Stomach smooth muscle (tissue), 2 donors: ENCODE results near the gene RHEB.

Experiments
- H3K27ac ChIP-seq: one replicate; pipeline ENCODE4 v1.7.0; 2013; ENCODE audit warnings: mild to moderate bottlenecking, low read length, inconsistent platforms
- H3K27me3 ChIP-seq, 2 donors: one replicate each; pipeline ENCODE4 v1.7.0; 2013; ENCODE audit warnings: low read length in 2 of 2; ENCODE audit not compliant: insufficient read depth in 2 of 2, control insufficient read depth in 1 of 2
- H3K36me3 ChIP-seq, 2 donors: one replicate each; pipeline ENCODE4 v1.7.0; 2013; ENCODE audit warnings: low read length in 2 of 2; ENCODE audit not compliant: control insufficient read depth in 2 of 2, insufficient read depth in 2 of 2
- H3K4me1 ChIP-seq: one replicate; pipeline ENCODE4 v1.7.0; 2013; ENCODE audit warnings: low read length; ENCODE audit not compliant: control insufficient read depth, insufficient read depth
- H3K4me3 ChIP-seq, 2 donors: one replicate each; pipeline ENCODE4 v1.7.0; 2013; ENCODE audit warnings: low read length in 2 of 2
- H3K9ac ChIP-seq, 2 donors: one replicate each; pipeline ENCODE4 v1.7.0; 2013; ENCODE audit warnings: low read length in 2 of 2, mild to moderate bottlenecking in 1 of 2
- H3K9me3 ChIP-seq, 2 donors: one replicate each; pipeline ENCODE4 v1.7.0; 2013; ENCODE audit warnings: low read length in 2 of 2; ENCODE audit not compliant: control insufficient read depth in 2 of 2
- donor health status: healthy.
- donor health status: Pancreatic carcinoma.

RHEB gene

GRCh38 chr7:151504715-151505326 is 14.9 kb downstream of the RHEB start:
- H3K27ac ChIP-seq, result peak overlapping the region; percentile 38
- peaks cover 24% of the 10 kb centered on the region for H3K4me1 ChIP-seq

GRCh38 chr7:151503902-151504714 is 15.6 kb downstream of the RHEB start:
- Histone ChIP-seq H3K27me3 (no peaks in the 10 kb centered on the region), H3K4me1 (peaks cover 18% of the 10 kb centered on the region), H3K9ac (no peak overlapping the region), H3K9me3 (no peaks in the 10 kb centered on the region), H3K4me3 (no peak overlapping the region), H3K36me3 (no peaks in the 10 kb centered on the region), H3K27ac (peak overlapping the region; percentile 38)

More at GRCh38 chr7:151504715-151505326, 14.9 kb downstream of the RHEB start:
- Histone ChIP-seq H3K27me3 (no peaks in the 10 kb centered on the region), H3K9me3 (no peaks in the 10 kb centered on the region), H3K9ac (no peak overlapping the region), H3K36me3 (no peaks in the 10 kb centered on the region), H3K4me3 (no peak overlapping the region)

- Histone ChIP-seq H3K36me3 (peaks cover 0 to 2% of the 10 kb centered on the region in 2 donors), H3K9ac (no peak overlapping the region), H3K4me3 (no peak overlapping the region), H3K27me3 (no peaks in the 10 kb centered on the region), H3K4me1 (peaks cover 23% of the 10 kb centered on the region), H3K27ac (no peak overlapping the region), H3K9me3 (no peaks in the 10 kb centered on the region)
Observed at GRCh38 chr7:151501676-151502075, 18.0 kb downstream of the RHEB start.

GRCh38 chr7:151498495-151498894 is 21.2 kb downstream of the RHEB start:
- H3K4me3 ChIP-seq, result no peak overlapping the region
- H3K9me3 ChIP-seq, result no peaks in the 10 kb centered on the region
- no peak overlapping the region for H3K9ac ChIP-seq
- no peaks in the 10 kb centered on the region for H3K27me3 ChIP-seq
- H3K4me1 ChIP-seq, result peaks cover 27% of the 10 kb centered on the region
- H3K36me3 ChIP-seq, result peaks cover 0 to 2% of the 10 kb centered on the region in 2 donors
- H3K27ac ChIP-seq, result no peak overlapping the region

- peak overlapping the region; percentile 18 for H3K27ac ChIP-seq
- peaks cover 32% of the 10 kb centered on the region for H3K4me1 ChIP-seq
- peak overlapping the region in 1 of 2 donors; percentile 36 for H3K9ac ChIP-seq
- H3K9me3 ChIP-seq, result no peaks in the 10 kb centered on the region
- peak overlapping the region; percentile 10 to 15 for H3K4me3 ChIP-seq
- H3K27me3 ChIP-seq, result no peaks in the 10 kb centered on the region
- peaks cover 0 to 2% of the 10 kb centered on the region in 2 donors for H3K36me3 ChIP-seq
Observed at GRCh38 chr7:151497306-151497871, 22.3 kb downstream of the RHEB start.

GRCh38 chr7:151495360-151495759 is 24.3 kb downstream of the RHEB start:
- Histone ChIP-seq H3K27me3 (no peaks in the 10 kb centered on the region), H3K9ac (no peak overlapping the region), H3K4me3 (no peak overlapping the region), H3K4me1 (peaks cover 30% of the 10 kb centered on the region), H3K9me3 (no peaks in the 10 kb centered on the region), H3K27ac (no peak overlapping the region), H3K36me3 (peaks cover 0 to 2% of the 10 kb centered on the region in 2 donors)

- H3K27me3 ChIP-seq, result no peaks in the 10 kb centered on the region
- peaks cover 36% of the 10 kb centered on the region for H3K4me1 ChIP-seq
- H3K27ac ChIP-seq, result no peak overlapping the region
- H3K36me3 ChIP-seq, result peaks cover 2 to 3% of the 10 kb centered on the region in 2 donors
- H3K9me3 ChIP-seq, result no peaks in the 10 kb centered on the region
- peak overlapping the region in 1 of 2 donors; percentile 8 for H3K4me3 ChIP-seq
- H3K9ac ChIP-seq, result no peak overlapping the region
Observed at GRCh38 chr7:151494298-151495284, 25.1 kb downstream of the RHEB start.

GRCh38 chr7:151493083-151493482 is 26.6 kb downstream of the RHEB start:
- no peaks in the 10 kb centered on the region for H3K27me3 ChIP-seq
- no peaks in the 10 kb centered on the region for H3K9me3 ChIP-seq
- H3K27ac ChIP-seq, result no peak overlapping the region
- H3K36me3 ChIP-seq, result peaks cover 2 to 8% of the 10 kb centered on the region in 2 donors
- peaks cover 33% of the 10 kb centered on the region for H3K4me1 ChIP-seq
- H3K9ac ChIP-seq, result no peak overlapping the region
- no peak overlapping the region for H3K4me3 ChIP-seq

GRCh38 chr7:151491859-151492258 is 27.8 kb downstream of the RHEB start:
- no peaks in the 10 kb centered on the region for H3K27me3 ChIP-seq
- no peak overlapping the region for H3K4me3 ChIP-seq
- H3K36me3 ChIP-seq, result peaks cover 4 to 12% of the 10 kb centered on the region in 2 donors
- H3K9me3 ChIP-seq, result no peaks in the 10 kb centered on the region
- no peak overlapping the region for H3K27ac ChIP-seq
- no peak overlapping the region for H3K9ac ChIP-seq
- peaks cover 21% of the 10 kb centered on the region for H3K4me1 ChIP-seq

- Histone ChIP-seq H3K4me3 (no peak overlapping the region), H3K4me1 (peaks cover 20% of the 10 kb centered on the region), H3K9me3 (no peaks in the 10 kb centered on the region), H3K27me3 (no peaks in the 10 kb centered on the region), H3K36me3 (peaks cover 10 to 21% of the 10 kb centered on the region in 2 donors), H3K9ac (no peak overlapping the region), H3K27ac (no peak overlapping the region)
Observed at GRCh38 chr7:151490456-151491105, 29.1 kb downstream of the RHEB start.
